Astrocyte (in vitro differentiated cells and primary cell): ENCODE results near the gene PMS1.

Source experiments
- CTCF ChIP-seq: IDR thresholded peaks from 2 replicates; pipeline ENCODE4 v1.5.1; 2011; ENCODE audit warnings: low read depth, mild to moderate bottlenecking, inconsistent platforms, low read length, moderate library complexity; ENCODE audit not compliant: insufficient read depth
- EZH2 ChIP-seq: IDR thresholded peaks from 2 replicates; pipeline ENCODE4 v1.6.1; 2012; ENCODE audit warnings: mild to moderate bottlenecking, low read length, inconsistent platforms; ENCODE audit not compliant: insufficient read depth

- TF ChIP-seq CTCF (no peak), EZH2 (no peak)
Observed at GRCh38 chr2:189862751-189863150, 78.5 kb downstream of the PMS1 start.
